WTC11 (cell line): ENCODE data around the gene RAB6A.

ENCODE experiments used
- CTCF ChIP-seq: fragments of 200-600 bp; IDR thresholded peaks from 2 replicates; pipeline ENCODE4 v1.8.0; 2022; ENCODE audit warnings: antibody characterized with exemption
- E2F1 ChIP-seq: sonication (generic); formaldehyde crosslinking; IDR thresholded peaks from 2 replicates; pipeline ENCODE4 v1.8.0; 2022; ENCODE audit warnings: mild to moderate bottlenecking, missing genetic modification reagents
- E2F5 ChIP-seq: sonication (generic); formaldehyde crosslinking; IDR thresholded peaks from 2 replicates; pipeline ENCODE4 v1.8.1; 2022; ENCODE audit warnings: mild to moderate bottlenecking, moderate library complexity, missing genetic modification reagents
- MAX ChIP-seq: sonication (generic); formaldehyde crosslinking; IDR thresholded peaks from 2 replicates; pipeline ENCODE4 v1.8.0; 2022; ENCODE audit warnings: mild to moderate bottlenecking, missing genetic modification reagents
- OVOL2 ChIP-seq: fragments of 250-450 bp; sonication (Bioruptor Pico); IDR thresholded peaks from 2 replicates; pipeline ENCODE4 v1.9.0; 2021; ENCODE audit warnings: mild to moderate bottlenecking, borderline replicate concordance
- PREB ChIP-seq: sonication (generic); formaldehyde crosslinking; IDR thresholded peaks from 2 replicates; pipeline ENCODE4 v1.8.1; 2022; ENCODE audit warnings: mild to moderate bottlenecking, missing genetic modification reagents, moderate library complexity, borderline replicate concordance
- STAT6 ChIP-seq: sonication (generic); formaldehyde crosslinking; conservative IDR thresholded peaks from 2 replicates; pipeline ENCODE4 v1.8.1; 2023; ENCODE audit warnings: mild to moderate bottlenecking, low read depth, missing genetic modification reagents, moderate library complexity

- TF ChIP-seq E2F1 (CRISPR knock-in tag): no peak
- no peak for TF ChIP-seq MAX (CRISPR knock-in tag)
- TF ChIP-seq E2F5: no peak
- no peak for TF ChIP-seq CTCF
- no peak for TF ChIP-seq STAT6 (CRISPR knock-in tag)
- TF ChIP-seq PREB (CRISPR knock-in tag): no peak
- no peak for TF ChIP-seq OVOL2 (CRISPR knock-in tag)
Observed at GRCh38 chr11:73801136-73801535, 40.3 kb upstream of the RAB6A start.
